PC-9 (cell line): Measurements from ENCODE around the gene ATP1A3. TPM values are rescaled to one million over a fixed set of nuclear protein-coding genes. Genes with fewer than 3 reads are reported as not detected.

Source experiments
- BruUV-seq: library from RNA; stranded (reverse); fragments of 400-500 nt; replicated peaks from 2 replicates; lab custom pipeline; 2021; lab: Mats Ljungman, UMichigan
- CTCF ChIA-PET: fragments of 300-600 bp; sonication (Branson Sonifier 250); formaldehyde crosslinking; loops from one replicate; lab custom pipeline; 2022; ENCODE audit warnings: antibody characterized with exemption; lab: Charles Lee
- POLR2A ChIA-PET: fragments of 300-600 bp; sonication (Branson Sonifier 250); formaldehyde crosslinking; loops from one replicate; lab custom pipeline; 2022; ENCODE audit warnings: antibody characterized with exemption; ENCODE audit not compliant: unreplicated experiment; lab: Charles Lee
- DNase-seq, 2 experiments: peaks; one replicate each; pipeline versions ENCODE4 v3.0.0 to v3.0.0-alpha.2; 2015 to 2022; ENCODE audit warnings: mixed read lengths in 1 of 2
- H2AFZ ChIP-seq: fragments of 200-600 bp; sonication (generic); 2 replicates; pipeline ENCODE4 v1.8.1; 2017; ENCODE audit warnings: antibody characterized with exemption
- H3F3A ChIP-seq: fragments of 200-600 bp; sonication (generic); 2 replicates; pipeline ENCODE4 v1.8.1; 2017; ENCODE audit warnings: antibody characterized with exemption, mild to moderate bottlenecking, low read depth; ENCODE audit not compliant: insufficient read depth
- H3K27ac ChIP-seq: fragments of 200-600 bp; sonication (generic); 2 replicates; pipeline ENCODE4 v1.6.1; 2016; ENCODE audit warnings: mixed run types
- H3K27me3 ChIP-seq: fragments of 200-600 bp; sonication (generic); 2 replicates; pipeline ENCODE4 v1.6.1; 2016; ENCODE audit warnings: low read depth, mixed run types; ENCODE audit not compliant: insufficient read depth
- H3K36me3 ChIP-seq: fragments of 200-600 bp; sonication (generic); 2 replicates; pipeline ENCODE4 v1.6.1; 2016; ENCODE audit warnings: low read depth, mixed run types
- H3K4me1 ChIP-seq: fragments of 200-600 bp; sonication (generic); replicated peaks from 2 replicates; pipeline ENCODE4 v1.6.1; 2016; ENCODE audit warnings: mixed run types; ENCODE audit not compliant: insufficient read depth
- H3K4me2 ChIP-seq: fragments of 200-600 bp; sonication (generic); 2 replicates; pipeline ENCODE4 v1.6.1; 2017; ENCODE audit warnings: mixed run types
- H3K4me3 ChIP-seq: fragments of 200-600 bp; sonication (generic); 2 replicates; pipeline ENCODE4 v1.6.1; 2016; ENCODE audit warnings: mixed run types
- H3K79me2 ChIP-seq: fragments of 200-600 bp; sonication (generic); 2 replicates; pipeline ENCODE4 v1.6.1; 2017; ENCODE audit warnings: low read depth, mixed run types
- H3K9me2 ChIP-seq: fragments of 200-600 bp; sonication (generic); 2 replicates; pipeline ENCODE4 v1.8.1; 2017; ENCODE audit warnings: mild to moderate bottlenecking; ENCODE audit not compliant: insufficient read depth
- H3K9me3 ChIP-seq: fragments of 200-600 bp; sonication (generic); 2 replicates; pipeline ENCODE4 v1.8.1; 2016; ENCODE audit warnings: low read depth; ENCODE audit not compliant: insufficient read depth
- H4K20me1 ChIP-seq: fragments of 200-600 bp; sonication (generic); 2 replicates; pipeline ENCODE4 v1.8.1; 2017; ENCODE audit not compliant: insufficient read depth
- CTCF ChIP-seq: fragments of 200-600 bp; sonication (generic); conservative IDR thresholded peaks from 2 replicates; pipeline ENCODE4 v1.6.1; 2017; ENCODE audit warnings: mixed run types, antibody characterized with exemption, mild to moderate bottlenecking, moderate library complexity
- EZH2 ChIP-seq: fragments of 200-600 bp; sonication (generic); IDR thresholded peaks from 2 replicates; pipeline ENCODE4 v1.8.0; 2017; ENCODE audit warnings: antibody characterized with exemption, low read depth
- intact Hi-C: fragments of 100-400 bp; cut with micrococcal nuclease; formaldehyde crosslinking; loops from one replicate; pipeline ENCODE4 v1.10.0; 2022; ENCODE audit not compliant: unreplicated experiment
- total RNA-seq: library from RNA; stranded (reverse); gene quantifications from 2 replicates; pipeline ENCODE4 v1.2.3, GENCODE V29; 2021

The ATP1A3 gene
- total RNA-seq, 1 experiment from 2014 or later: not detected

- Histone ChIP-seq H3K4me3 (no peak overlapping the region), H3K4me1 (peaks cover 11% of the 10 kb centered on the region), H3K9me3 (no peaks in the 10 kb centered on the region), H4K20me1 (no peaks in the 10 kb centered on the region; the same call in 1 of the 2 replicates), H2AFZ (no peak overlapping the region), H3K27me3 (0 out of 2 replicates have a peak, but pooled peaks cover 2% of the 10 kb centered on the region), H3K27ac (no peak overlapping the region), H3K9me2 (no peaks in the 10 kb centered on the region), H3K4me2 (no peak overlapping the region), H3K79me2 (no peaks in the 10 kb centered on the region), H3K36me3 (no peaks in the 10 kb centered on the region), H3F3A (peaks cover 5% of the 10 kb centered on the region; the same call in 1 of the 2 replicates)
- DNase-seq: peak in 1 of 2 experiments; percentile 13
- ChIA-PET POLR2A (no interaction called here), CTCF (no interaction called here)
- TF ChIP-seq EZH2: no peak
- no peak for TF ChIP-seq CTCF
- no TSS peak for BruUV-seq
- intact Hi-C loops: no loop called here
Measured at GRCh38 chr19:41960973-41961372, 33.1 kb downstream of the ATP1A3 start.

DNA sequence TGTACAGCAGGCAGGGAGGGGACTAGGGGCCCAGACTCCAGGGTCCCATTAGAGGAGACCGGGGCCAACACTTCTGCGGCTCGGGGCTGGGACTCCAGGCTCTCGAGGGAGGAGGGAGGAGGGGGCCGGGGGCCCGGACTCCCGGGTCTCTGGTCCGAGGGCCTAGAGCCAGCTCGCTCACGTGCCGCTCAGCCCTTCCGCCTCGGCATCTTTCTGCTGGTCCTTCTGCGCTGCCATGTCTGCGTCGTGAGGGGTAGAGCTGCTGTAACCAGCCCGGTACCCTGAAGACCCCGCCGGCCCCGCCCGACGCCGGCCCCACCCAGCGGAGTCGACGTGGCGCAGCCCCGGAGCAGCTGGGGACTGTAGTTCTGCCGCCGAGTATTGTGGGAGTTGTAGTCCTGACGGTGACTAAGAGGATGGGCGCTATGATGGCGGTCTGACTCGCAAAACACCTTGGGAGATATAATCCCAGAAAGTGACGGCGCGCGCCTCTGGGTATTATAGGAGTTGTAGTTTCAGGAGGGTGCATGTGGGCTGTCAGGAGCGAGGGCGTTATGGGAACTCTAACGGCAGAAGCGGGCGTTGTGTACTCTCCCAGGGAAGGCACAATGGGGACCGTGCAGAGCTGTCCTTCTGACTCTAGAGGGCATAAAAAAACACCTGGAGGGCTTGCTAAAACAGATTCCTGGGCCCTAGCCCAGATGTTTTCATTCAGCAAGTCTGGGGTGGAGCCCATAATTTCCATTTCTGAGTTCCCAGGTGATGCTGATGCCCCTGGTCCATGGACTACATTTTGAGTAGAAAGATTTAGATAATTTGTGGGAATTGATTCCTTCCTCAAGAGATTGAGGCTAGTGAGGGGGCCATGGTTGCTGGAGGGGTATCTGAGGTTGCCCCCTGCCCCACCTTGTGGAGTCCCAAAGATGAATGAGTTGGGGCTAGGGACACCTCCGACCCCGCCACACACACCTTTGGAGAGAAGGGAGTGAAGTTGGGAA lies 34.7 kb downstream of the ATP1A3 start, which contains the start of gene RABAC1:
Gene RABAC1, minus strand, starts transcription at position 266 of the 998 bp plus-strand sequence. Its CDS starts 29 bp downstream, at position 237.
- H3K27ac ChIP-seq: peak within 1 kb of the TSS; percentile 24; the same call in 1 of the 2 replicates
- TSS peak; percentile 58 for BruUV-seq
- 0 out of 2 replicates have a peak, but pooled peaks have one; percentile 32 for TF ChIP-seq CTCF
- TF ChIP-seq EZH2: no peak
- H2AFZ ChIP-seq: peak within 1 kb of the TSS; percentile 90
- no peaks in the 10 kb centered on the region for H3K27me3 ChIP-seq
- peak; percentile 84 to 86 for DNase-seq
- H3K79me2 ChIP-seq: no peaks in the 10 kb centered on the region
- H3K4me2 ChIP-seq: peak within 1 kb of the TSS; percentile 75
- no peaks in the 10 kb centered on the region; the same call in 1 of the 2 replicates for H4K20me1 ChIP-seq
- H3K4me1 ChIP-seq: peaks cover 11% of the 10 kb centered on the region
- H3K9me2 ChIP-seq: no peaks in the 10 kb centered on the region
- no peaks in the 10 kb centered on the region for H3K9me3 ChIP-seq
- POLR2A ChIA-PET: interaction anchor here (0.8 to 1.1 kb wide), 2 partner anchors 99 to 117 kb away, joined by 3 to 8 read pairs; partner anchors contain the start of genes RPS19 and ZNF574
- CTCF ChIA-PET: interaction anchor here (0.6 kb wide), 1 partner anchor 76 kb away, joined by 3 read pairs; no protein-coding TSS in a partner anchor
- H3K4me3 ChIP-seq: peak within 1 kb of the TSS; percentile 67
- H3K36me3 ChIP-seq: no peaks in the 10 kb centered on the region
- H3F3A ChIP-seq: peaks cover 5% of the 10 kb centered on the region; the same call in 1 of the 2 replicates
- intact Hi-C loops: loop anchor here (2.0 to 10.0 kb wide), 5 partner anchors 118 to 315 kb away; partner anchors contain the start of genes CEACAM6 and ZNF574
